ENCODE measurements around the gene ADCY6. TPM values are rescaled to one million over a fixed set of nuclear protein-coding genes. Genes with fewer than 3 reads are reported as not detected.

ADCY6 gene
- 10 to 100 TPM; 17.9 to 62.3 (median 28.0) TPM for polyA plus RNA-seq

DNA sequence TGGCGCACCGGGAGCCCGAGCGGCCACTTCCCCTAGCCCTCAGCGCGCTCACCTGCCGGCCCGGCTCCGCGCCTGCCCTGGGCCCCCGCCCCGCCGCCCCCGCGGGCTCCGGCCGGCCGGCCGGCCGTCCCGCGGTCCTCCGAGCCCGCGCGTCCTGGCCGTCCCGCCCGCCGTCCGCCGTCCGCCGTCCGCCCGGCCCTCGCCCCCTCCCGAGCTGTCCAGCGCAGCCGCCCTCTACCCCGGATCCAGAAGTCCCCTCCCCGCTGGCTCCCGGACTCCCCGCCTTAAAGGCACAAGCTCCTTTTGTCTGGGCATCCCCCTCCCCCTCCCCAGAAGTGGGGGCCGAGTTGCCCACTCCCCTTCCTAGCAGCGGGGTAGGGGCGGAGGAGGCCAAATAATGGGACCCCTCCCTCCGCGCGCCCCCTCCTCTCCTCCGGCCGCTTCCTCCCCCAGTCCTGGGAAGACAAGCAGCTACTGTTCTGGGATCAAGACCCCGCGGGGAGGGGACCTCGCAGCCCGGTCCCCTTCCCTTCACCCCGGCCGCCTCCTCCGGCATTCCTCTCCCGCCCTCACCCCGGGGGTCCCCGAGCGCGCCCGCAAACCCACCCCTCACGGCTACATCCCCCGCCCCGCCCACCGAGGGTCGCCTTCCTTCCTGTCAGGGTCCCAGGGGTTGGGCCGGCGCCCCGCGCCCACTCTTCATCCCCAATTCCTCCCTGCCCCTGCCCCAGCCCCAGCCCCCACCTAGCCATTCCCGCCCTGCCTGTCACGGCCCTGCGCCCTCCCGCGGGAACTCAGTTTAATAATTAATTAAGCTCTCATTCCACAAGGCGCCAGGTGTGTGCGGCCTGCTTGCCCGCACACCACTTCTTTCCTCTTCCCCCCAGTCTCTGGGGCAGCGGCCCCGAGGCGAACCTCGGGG is at the start of gene ADCY6:
Gene ADCY6, minus strand, starts transcription at position 236 of the 922 bp plus-strand sequence. CDS start 5,655 bp downstream, outside the sequence.
- H3K27ac ChIP-seq (ENCODE audit: low read depth, low read length), result no peak within 1 kb of the TSS
- 0 to 1% (median 1%) methylated on average over 73 to 86 of the region's 86 CpGs for WGBS, 3 donors

DNA sequence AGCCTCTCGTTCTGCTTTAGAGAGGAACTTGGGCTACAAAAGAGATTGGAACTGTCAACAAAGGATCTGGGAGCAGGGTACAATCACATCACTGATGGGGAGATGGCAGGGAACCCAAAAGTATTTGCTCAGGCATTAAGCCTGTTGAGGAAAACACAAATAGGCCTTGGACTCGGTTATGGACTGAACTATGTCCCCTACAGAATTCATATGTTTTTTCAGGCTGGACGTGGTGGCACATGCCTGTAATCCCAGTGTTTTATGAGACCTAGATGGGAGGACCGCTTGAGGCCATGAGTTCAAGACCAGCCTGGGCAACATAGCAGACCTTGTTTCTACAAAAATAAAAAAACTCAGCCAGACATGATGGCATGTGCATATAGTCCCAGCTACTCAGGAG is 49.2 kb upstream of the ADCY6 start:
- no peak overlapping the region for H3K27ac ChIP-seq (ENCODE audit: low read depth, low read length)
- 88 to 93% (median 90%) methylated on average over 4 of the region's 4 CpGs for WGBS, 3 donors

DNA sequence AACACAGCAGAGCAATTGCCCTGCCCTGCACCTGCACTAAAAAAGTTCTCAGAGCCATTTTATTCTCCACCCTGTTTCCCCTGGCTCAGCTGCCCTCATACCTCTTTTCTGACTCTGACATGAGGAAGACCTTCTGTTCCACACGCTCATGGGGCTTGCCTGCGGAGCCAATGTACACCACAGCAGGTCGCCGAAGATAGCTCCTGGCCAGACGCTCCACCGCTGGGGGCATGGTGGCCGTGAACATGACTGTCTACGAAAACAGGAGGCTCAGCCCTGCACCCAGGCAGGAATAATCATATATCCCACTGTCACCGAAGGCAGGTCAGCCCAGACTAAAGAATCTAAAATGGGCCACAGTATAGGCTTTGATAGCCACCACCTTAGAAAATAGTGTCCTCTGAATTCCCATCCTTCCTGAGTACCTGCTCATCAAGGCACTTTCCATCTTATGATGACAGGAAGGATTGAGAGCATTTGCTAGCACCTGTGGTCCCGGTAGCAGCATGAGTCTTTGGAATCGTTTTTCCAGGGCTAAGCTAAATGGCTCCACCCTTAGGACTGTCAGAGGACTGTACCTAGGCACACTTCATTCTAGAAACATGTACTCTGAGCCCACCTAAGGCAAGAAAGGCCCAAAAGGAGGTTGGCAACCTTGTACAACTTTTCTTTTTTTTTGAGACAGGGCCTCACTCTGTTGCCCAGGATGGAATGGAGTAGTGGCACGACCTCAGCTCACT is 43.6 kb upstream of the ADCY6 start:
- 85 to 88% (median 88%) methylated on average over 12 of the region's 12 CpGs for WGBS, 3 donors
- H3K27ac ChIP-seq (ENCODE audit: low read depth, low read length), result no peak overlapping the region

DNA sequence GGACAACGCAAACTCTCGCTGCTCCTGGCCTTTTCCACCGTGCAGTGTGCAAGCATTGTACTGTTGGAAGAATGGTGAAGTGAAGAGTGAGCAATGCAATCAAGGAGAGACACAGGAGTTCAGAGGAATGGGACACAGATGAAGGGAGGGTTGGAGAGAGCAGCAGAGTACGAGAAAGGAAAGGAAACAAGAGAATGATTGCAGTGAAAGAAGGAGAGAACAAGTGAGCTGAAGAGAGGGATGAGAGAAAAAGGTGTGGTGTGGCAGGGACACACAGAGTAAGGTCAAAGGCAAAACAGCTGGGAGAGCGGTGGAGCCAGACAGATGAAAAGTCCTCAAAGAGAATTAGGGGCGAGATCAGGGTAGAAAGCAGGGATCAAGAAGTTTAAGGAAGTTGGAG is 42.4 kb upstream of the ADCY6 start:
- no peak overlapping the region for H3K27ac ChIP-seq (ENCODE audit: low read depth, low read length)
- WGBS, 3 donors, result 87 to 92% (median 90%) methylated on average over 6 of the region's 6 CpGs

DNA sequence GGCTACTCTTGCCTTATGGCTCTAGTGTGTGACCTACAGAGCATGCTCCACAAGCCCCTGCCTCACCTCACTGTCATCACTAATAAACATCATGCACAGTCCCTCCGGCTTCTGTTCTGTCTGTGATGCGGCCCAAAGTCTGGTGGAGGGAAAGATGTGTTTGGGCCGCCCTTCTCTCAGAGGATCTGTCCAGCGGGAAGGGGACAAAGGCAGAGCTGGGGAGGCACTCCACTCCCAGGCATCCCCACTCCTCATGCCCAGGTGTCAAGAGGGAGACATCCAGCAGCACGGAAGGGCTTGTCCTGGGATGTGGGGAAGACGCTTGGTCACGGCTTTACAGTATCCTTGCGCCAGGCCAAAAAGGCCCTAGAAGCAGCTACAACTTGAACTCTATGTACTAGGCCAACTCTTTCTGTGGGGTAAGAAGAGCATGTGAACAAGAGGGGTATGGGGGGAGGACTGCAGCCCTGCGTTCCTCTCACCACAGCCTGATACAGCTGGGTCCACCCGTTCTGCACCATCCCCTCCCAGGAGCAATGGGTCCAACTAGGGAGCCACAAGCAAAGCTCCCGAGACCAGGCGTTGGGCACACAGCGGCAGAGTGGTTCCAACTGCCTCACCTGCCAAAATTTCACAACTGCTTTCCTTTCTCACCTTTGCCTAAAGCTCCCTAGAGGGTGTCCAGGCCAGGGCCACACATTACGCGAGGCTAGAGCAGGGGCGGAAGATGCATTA is 40.1 kb upstream of the ADCY6 start:
- H3K27ac ChIP-seq (ENCODE audit: low read depth, low read length), result no peak overlapping the region
- WGBS, 3 donors, result 88 to 92% (median 89%) methylated on average over 16 of the region's 16 CpGs

DNA sequence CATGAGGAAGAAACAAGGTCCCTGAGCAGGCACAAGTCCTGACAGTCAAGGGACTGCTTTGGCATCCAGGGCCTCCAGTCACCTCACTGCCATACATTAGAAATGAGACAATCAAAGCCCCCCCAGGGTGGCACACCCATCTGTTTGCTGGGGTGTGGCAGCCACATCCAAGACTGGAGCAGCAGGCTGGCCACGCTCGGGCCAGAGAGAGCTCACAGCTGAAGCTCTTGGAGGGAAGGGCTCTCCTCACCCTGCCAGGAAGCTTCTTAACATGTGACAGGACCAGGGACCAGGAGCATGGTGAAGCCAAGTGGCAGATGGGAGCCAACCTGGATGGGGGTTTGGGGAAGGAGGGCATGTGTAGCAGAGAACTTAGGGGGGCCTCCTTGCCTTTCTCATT is 39.4 kb upstream of the ADCY6 start:
- no peak overlapping the region for H3K27ac ChIP-seq (ENCODE audit: low read depth, low read length)
- 52 to 80% (median 56%) methylated on average over 2 of the region's 2 CpGs for WGBS, 3 donors

DNA sequence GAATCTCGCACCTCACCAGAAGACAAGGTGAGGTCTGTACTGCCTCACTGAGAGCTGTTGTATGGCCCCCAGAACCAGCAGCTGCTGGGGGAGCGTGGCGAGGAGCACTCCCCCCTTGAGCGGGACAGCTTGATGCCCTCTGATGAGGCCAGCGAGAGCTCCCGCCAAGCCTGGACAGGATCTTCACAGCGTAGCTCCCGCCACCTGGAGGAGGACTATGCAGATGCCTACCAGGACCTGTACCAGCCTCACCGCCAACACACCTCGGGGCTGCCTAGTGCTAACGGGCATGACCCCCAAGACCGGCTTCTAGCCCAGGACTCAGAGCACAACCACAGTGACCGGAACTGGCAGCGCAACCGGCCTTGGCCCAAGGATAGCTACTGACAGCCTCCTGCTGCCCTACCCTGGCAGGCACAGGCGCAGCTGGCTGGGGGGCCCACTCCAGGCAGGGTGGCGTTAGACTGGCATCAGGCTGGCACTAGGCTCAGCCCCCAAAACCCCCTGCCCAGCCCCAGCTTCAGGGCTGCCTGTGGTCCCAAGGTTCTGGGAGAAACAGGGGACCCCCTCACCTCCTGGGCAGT is 38.7 kb upstream of the ADCY6 start:
- no peak overlapping the region for H3K27ac ChIP-seq (ENCODE audit: low read depth, low read length)
- 94 to 96% (median 95%) methylated on average over 17 of the region's 17 CpGs for WGBS, 3 donors

DNA sequence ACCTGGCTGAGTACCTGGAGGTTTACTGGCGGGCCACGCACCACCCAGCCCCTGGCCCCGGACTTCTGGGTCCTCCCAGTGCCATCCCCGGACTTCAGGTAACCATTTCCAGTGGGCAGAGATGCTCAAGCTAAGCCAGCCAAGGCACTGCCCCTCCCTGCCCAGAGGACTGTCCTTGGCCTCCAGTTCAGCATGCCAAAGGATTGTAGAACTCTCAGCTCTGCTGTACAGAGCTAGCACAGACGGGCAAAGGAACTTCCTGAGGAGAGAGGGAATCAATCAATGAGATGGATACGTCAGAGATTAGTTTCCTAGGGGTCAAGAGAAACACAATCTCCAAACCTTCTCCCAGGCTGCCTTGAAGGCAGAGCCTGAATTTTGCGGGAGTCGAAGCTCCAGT is 38.1 kb upstream of the ADCY6 start:
- H3K27ac ChIP-seq (ENCODE audit: low read depth, low read length), result no peak overlapping the region
- WGBS, 3 donors, result 81 to 89% (median 82%) methylated on average over 8 of the region's 8 CpGs

DNA sequence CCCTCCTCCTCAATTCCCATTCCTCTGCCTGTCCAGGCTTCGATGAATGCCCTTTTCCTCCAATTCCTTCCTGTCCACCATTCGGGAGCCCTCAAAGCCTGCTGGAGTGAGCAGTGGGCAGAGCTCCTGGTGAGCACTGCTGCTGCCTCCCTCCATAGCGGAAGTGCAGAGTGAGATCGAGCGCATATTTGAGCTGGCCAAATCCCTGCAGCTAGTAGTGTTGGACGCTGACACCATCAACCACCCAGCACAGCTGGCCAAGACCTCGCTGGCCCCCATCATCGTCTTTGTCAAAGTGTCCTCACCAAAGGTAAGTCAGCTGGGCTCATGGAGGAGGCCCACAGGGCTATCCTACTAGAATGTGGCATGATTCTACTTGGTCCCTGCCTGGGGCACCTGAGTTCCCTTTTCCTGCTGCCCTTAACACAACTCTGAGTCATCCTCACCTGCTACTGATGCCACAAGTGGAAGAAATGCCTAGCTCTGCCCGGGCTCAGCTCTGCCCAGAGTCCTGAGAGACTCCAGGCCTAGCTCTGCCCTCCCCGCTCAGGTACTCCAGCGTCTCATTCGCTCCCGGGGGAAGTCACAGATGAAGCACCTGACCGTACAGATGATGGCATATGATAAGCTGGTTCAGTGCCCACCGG is 37.4 kb upstream of the ADCY6 start:
- H3K27ac ChIP-seq (ENCODE audit: low read depth, low read length), result no peak overlapping the region
- 78 to 84% (median 81%) methylated on average over 15 of the region's 15 CpGs for WGBS, 3 donors

DNA sequence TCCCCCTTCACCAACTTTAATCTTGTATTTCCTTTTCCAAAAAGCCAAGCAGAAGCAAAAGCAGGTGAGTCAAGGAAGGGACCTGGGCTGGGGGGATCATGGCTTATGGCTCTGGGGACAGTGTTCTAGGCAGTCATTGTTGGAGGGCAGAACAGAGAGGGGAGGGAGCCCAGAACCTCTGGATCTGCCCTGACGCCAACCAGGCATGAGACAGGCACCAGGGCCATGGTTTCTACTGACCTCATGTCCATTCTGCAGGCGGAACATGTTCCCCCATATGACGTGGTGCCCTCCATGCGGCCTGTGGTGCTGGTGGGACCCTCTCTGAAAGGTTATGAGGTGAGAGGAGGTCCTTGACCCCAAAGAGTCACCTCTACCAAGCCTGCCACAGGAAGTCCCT is 36.0 kb upstream of the ADCY6 start:
- 92 to 96% (median 95%) methylated on average over 4 of the region's 4 CpGs for WGBS, 3 donors
- H3K27ac ChIP-seq (ENCODE audit: low read depth, low read length), result no peak overlapping the region

DNA sequence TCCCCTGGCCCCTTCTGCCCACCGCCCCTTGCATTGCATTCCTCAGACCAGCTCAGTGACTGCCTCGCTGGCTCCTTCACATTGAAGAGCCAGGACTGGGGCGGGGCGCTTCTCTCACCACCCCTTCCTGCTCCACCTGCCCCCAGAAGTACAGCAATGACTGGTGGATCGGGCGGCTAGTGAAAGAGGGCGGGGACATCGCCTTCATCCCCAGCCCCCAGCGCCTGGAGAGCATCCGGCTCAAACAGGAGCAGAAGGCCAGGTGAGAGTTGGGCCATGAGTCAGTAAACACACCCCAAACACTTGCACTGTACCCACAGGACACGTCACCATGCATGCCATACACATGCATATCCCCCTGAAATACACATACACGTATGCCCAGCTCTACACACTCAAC is 35.2 kb upstream of the ADCY6 start:
- 78 to 82% (median 80%) methylated on average over 12 of the region's 12 CpGs for WGBS, 3 donors
- H3K27ac ChIP-seq (ENCODE audit: low read depth, low read length), result no peak overlapping the region

DNA sequence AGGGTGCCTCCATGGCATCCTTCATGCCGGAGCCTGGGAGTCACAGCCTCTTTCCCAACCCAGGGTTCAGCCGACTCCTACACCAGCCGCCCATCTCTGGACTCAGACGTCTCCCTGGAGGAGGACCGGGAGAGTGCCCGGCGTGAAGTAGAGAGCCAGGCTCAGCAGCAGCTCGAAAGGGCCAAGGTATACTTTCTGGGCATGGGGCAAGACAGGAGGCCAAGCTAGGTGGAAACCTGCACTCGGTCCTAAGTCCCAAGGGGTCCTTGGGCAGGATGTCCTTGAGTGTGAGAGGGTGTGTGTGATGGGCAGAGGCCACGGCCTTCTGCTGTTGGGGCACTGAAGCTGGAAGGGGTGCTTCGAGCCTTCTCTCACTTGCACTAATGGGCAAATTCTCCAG is 34.4 kb upstream of the ADCY6 start:
- WGBS, 3 donors, result 84 to 91% (median 86%) methylated on average over 11 of the region's 11 CpGs
- no peak overlapping the region for H3K27ac ChIP-seq (ENCODE audit: low read depth, low read length)

DNA sequence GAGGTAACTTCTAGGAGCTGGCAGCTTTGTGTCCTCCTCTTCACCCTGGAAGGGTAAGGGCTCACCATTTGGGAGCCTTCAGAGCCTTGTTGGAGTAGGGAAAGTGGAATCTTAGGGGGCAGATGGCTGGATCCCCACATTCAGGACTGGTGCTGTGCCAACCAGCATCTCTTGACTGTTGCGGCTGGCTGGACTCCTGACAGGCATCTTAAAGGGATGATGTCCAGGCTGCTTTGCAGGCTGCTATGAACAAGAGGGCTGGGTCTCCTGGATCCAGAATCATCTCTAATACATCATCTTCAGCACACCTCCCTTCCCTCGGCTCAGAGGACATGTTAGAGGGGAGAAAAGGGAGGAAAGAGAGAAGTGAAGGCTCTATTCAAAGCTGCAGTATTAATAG is 33.8 kb upstream of the ADCY6 start:
- 61 to 74% (median 64%) methylated on average over 2 of the region's 2 CpGs for WGBS, 3 donors
- H3K27ac ChIP-seq (ENCODE audit: low read depth, low read length), result no peak overlapping the region

DNA sequence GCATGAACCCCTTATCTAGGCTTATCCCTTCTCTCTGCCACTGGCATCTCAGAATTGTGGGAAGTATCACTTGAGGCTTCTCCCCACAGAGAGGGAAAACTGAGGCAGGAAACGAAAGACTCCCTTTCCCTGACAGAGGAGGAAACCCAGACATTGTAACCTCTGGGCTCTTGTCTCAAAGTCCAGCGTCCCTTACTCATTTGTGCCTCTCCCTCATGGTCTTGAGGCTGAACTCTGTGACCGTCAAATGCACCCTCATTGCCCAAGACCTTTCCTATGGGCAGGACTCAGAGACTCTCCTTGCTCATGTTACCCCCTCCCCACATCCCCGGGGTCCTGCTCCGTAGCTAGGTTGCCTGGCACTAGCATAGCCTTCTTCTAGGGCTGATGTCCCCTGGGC is 33.2 kb upstream of the ADCY6 start:
- H3K27ac ChIP-seq (ENCODE audit: low read depth, low read length), result no peak overlapping the region
- 81 to 90% (median 85%) methylated on average over 5 of the region's 5 CpGs for WGBS, 3 donors

DNA sequence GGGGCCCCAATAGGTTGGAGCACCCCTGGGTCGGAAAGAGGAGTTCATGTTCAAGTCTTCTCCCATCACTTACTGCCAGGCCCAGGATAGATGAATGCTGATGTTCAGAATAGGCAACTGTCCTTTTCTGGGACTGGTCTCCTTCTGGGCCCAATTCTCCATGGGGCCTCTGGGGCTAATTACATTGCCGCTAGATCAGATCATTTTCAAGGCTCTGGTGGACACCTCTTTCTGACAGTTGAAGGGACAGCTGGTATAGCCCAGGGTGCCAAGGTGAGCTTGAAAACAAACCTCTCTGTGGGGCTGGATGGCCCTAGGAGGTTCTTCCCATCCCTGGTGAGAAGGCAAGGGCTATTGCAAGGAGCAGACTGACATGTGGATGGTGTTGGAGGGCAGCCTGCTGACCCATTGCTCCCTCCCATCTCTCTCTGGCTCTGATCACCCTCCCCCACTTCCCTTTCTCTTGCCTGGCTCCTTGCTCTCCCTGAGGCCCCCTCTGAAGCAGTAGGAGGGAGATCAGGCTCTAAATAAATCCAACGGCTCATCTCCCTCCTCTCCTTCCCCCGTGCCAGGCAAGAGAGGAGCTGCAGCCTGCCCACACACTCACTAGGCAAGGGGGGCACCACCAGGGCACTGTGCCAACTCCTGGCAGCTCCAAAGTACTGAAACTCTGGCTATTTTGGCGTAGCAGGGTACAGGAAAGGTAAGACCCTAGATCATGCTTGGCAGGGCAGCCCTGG is 31.3 kb upstream of the ADCY6 start:
- no peak overlapping the region for H3K27ac ChIP-seq (ENCODE audit: low read depth, low read length)
- WGBS, 3 donors, result 71 to 78% (median 74%) methylated on average over 5 of the region's 5 CpGs

DNA sequence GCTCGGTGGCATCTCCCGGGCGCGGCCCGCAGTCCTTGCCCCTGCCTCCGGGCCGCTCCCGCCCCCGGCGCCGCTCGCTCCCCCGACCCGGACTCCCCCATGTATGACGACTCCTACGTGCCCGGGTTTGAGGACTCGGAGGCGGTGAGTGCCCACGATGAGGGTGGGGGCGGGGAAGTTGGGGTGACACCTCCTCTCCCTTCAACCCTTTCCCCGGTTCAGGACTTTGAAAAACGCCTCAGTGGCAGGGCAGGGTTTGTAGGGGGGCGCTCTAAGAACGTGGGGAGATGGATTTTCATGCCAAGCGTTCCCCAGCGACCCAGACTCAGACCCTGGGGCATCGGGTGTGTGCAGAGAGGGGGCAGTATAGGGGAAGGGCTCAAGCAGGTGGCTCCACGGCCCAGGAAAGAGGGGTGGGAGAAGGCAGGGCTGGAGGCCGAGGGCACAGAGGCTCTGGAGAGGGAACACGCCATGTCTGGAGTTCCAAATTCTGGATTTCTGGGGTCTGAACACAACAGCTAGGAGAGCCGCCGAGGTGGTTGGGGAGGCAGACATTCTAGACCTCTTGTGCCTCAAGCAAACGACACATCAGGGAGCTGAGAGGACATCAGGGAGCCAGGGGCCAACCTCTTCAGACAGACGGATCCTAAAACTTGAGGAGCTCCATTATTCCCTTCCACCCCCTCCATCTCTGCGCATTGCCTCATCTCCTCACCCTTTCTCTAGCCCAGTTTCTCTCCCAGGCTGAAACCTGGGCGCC is 30.1 kb upstream of the ADCY6 start:
- whole genome bisulfite sequencing, 3 donors, result 20 to 33% (median 21%) methylated on average over 23 to 37 of the region's 37 CpGs
- no peak overlapping the region for H3K27ac ChIP-seq (ENCODE audit: low read depth, low read length)
